ENCODE data around the gene PIGK.
"Not testable (repeated sequence)": the region's sequence is repeated elsewhere in the genome, so short reads cannot be mapped to it uniquely, and the experiment has no call there.

Gene PIGK

GRCh38 chr1:77219166-77219887, at the start of gene PIGK:
PIGK (minus strand) TSS chr1:77219430; CDS start chr1:77219402, 28 bp downstream.
- peak; percentile 30 for DNase-seq

- DNase-seq: no peak
These were observed 47.8 kb upstream of the PIGK start for GRCh38 chr1:77267035-77267434.

GRCh38 chr1:77265180-77265579, 46.0 kb upstream of the PIGK start:
- no peak for DNase-seq

- no peak for DNase-seq
These were observed 44.5 kb upstream of the PIGK start for GRCh38 chr1:77263708-77264107.

GRCh38 chr1:77253211-77253610, 34.0 kb upstream of the PIGK start:
- DNase-seq: no peak

- DNase-seq: no peak
These were observed 30.9 kb upstream of the PIGK start for GRCh38 chr1:77250126-77250525.

- no peak for DNase-seq
These were observed 26.6 kb upstream of the PIGK start for GRCh38 chr1:77245830-77246229.

GRCh38 chr1:77239311-77239710, 20.1 kb upstream of the PIGK start:
- DNase-seq: no peak

GRCh38 chr1:77238462-77238861, 19.2 kb upstream of the PIGK start:
- no peak for DNase-seq

GRCh38 chr1:77234943-77235342, 15.7 kb upstream of the PIGK start:
- no peak for DNase-seq

- DNase-seq: no peak
These were observed 14.9 kb upstream of the PIGK start for GRCh38 chr1:77234096-77234495.

GRCh38 chr1:77232829-77233228, 13.6 kb upstream of the PIGK start:
- DNase-seq: no peak

GRCh38 chr1:77230051-77230450, 10.8 kb upstream of the PIGK start:
- no peak for DNase-seq

GRCh38 chr1:77228836-77229235, 9.6 kb upstream of the PIGK start:
- no peak for DNase-seq

GRCh38 chr1:77227381-77227780, 8.2 kb upstream of the PIGK start:
- DNase-seq: no peak

GRCh38 chr1:77222496-77222895, 3.3 kb upstream of the PIGK start:
- no peak for DNase-seq

GRCh38 chr1:77220687-77221463, 1.6 kb upstream of the PIGK start:
- no peak for DNase-seq

- no peak for DNase-seq
These were observed 609 bp downstream of the PIGK start for GRCh38 chr1:77218477-77219165.

- not testable (repeated sequence) for DNase-seq
These were observed 15.2 kb downstream of the PIGK start for GRCh38 chr1:77204043-77204442.

GRCh38 chr1:77202751-77203150, 16.5 kb downstream of the PIGK start:
- DNase-seq: no peak

- DNase-seq: no peak
These were observed 18.4 kb downstream of the PIGK start for GRCh38 chr1:77200806-77201205.

- DNase-seq: no peak
These were observed 18.9 kb downstream of the PIGK start for GRCh38 chr1:77200293-77200692.

- DNase-seq: no peak
These were observed 21.9 kb downstream of the PIGK start for GRCh38 chr1:77197351-77197750.

- DNase-seq: no peak
These were observed 25.3 kb downstream of the PIGK start for GRCh38 chr1:77193951-77194350.

Data from NCI-H187 treated with DMSO at 0.1 percent for 48 hours (cell line).